ENCODE measurements around the gene HCN3.
"Not testable (repeated sequence)": the region's sequence is repeated elsewhere in the genome, so short reads cannot be mapped to it uniquely, and the experiment has no call there.

HCN3 gene

GRCh38 chr1:155285631-155286044, 8.4 kb downstream of the HCN3 start:
- no peak for DNase-seq

- DNase-seq, result no peak
Observed at GRCh38 chr1:155286544-155286943, 9.3 kb downstream of the HCN3 start.

DNA sequence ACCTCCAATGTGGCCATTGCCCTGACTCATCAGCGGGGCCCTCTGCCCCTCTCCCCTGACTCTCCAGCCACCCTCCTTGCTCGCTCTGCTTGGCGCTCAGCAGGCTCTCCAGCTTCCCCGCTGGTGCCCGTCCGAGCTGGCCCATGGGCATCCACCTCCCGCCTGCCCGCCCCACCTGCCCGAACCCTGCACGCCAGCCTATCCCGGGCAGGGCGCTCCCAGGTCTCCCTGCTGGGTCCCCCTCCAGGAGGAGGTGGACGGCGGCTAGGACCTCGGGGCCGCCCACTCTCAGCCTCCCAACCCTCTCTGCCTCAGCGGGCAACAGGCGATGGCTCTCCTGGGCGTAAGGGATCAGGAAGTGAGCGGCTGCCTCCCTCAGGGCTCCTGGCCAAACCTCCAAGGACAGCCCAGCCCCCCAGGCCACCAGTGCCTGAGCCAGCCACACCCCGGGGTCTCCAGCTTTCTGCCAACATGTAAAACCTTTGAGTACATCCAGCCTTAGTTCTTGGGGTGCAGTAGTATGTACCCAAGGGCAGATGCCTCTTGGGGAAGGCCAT, 10.8 kb downstream of the HCN3 start:
- DNase-seq, result no peak

DNA sequence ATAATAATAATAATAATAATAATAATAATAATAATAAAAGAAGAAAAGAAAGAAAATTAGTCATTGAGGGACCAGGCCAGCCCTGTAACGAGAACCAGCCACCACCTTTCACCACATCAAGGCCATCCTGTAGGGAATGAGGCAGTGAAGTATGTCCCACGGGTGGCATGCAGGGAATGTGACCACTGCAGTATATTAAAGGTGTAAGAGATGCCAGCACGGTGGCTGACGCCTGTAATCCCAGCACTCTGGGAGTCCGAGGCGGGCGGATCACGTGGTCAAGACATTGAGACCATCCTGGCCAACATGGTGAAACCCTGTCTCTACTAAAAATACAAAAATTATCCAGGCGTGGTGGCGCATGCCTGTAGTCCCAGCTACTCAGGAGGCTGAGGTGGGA, 13.7 kb downstream of the HCN3 start:
- not testable (repeated sequence) for DNase-seq

- DNase-seq, result no peak
Observed at GRCh38 chr1:155293086-155293749, 16.0 kb downstream of the HCN3 start.

DNA sequence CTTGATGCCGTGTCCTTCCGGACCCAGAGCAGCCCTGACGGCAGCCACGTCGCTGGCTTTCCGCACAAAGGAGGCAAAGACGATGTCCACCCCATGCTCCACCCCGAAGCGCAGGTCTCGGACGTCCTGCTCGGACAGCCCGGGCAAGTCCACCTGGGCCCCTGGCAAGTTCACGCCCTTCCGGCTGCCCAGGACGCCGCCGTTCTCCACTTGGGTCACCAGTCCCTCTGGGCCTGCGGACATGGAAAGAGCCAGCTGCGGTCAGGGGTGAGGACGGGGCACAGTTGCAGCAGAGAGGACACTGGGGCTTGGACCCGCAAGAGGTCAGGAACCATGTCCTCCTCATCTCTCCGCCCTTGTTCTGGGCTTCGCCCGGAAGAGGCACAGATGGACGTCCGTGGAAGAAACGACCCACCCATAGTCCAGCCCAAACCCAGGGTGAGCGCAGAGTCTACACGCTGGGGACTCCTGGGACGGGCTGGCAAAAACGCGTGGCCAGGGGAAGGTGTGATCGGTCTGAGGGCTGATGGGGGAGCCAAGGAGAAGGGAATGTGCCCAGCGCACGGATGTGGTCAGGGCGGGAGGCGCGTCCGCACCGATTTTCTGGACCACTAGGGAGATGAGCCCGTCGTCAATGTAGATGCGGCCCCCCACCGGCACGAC, 17.4 kb downstream of the HCN3 start:
- DNase-seq, result no peak

DNA sequence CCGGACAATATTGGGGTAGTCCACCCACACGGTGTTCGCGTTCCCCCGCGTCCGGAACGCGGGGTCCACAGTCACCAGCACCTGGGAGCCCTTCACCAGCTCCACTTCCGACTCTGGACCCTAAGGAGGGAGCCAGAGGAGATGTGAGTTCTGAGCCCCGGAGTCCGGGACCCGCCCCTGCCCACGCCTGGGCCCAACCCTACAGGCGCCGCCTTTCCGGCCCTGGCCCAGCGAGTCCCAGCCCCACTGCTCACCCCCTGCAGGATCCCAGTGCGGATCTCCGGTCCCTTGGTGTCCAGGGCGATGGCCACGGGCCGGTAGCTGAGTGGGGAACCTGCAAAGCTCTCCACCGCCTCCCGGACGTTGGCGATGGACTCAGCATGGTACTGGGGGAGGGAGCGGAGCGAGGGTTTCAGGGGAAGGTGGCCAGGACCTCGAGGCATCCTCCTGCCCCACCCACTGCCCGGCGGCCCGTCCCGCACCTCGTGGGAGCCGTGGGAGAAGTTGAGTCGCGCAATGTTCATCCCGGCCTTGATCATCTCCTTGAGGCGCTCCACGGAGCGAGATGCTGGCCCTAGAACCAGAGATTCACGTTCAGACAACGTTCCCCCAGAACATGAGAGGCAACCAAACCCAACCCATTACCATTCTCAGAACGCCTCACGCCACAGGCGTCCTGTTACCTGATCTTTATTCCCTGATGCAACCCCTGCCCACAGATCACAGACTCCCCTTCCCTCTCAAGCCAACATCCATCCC, 18.1 kb downstream of the HCN3 start:
- DNase-seq, result no peak

DNA sequence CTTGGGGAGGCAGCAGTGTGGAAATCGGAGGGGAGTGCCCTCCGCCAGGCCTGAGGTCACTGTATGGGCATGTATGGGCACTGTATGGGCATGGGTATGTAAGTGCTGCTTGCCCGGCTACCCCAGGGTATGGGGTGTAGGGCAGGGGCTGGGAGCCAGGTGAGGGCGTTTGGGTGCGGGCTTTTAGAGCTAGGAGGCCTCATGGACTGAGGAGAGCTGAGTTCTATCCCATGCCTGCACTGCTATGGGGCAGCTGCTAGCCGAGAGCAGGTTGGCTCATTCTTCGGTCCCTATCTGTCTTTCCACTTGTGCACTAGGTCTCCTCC, 18.6 kb downstream of the HCN3 start:
- DNase-seq, result no peak

- DNase-seq, result no peak
Observed at GRCh38 chr1:155296661-155297060, 19.4 kb downstream of the HCN3 start.

DNA sequence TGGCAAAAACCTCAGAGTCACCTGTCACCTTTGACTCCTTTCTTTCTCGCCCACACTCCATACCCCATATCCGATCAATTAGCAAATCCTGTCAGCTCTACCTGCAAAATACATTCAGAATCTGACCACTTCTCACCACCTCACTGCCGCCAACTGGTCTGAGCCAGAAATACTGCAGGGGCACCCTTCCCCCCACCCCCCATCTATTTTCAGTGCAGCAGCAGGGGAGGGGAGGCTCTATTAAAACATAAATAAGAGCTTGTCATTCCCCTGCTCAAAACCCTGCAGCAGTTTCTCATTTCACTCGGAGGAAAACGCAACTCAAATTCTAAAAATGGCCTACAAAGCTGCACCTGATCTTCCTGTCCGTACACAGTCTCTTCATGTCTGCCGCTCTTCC, 20.1 kb downstream of the HCN3 start:
- DNase-seq, result no peak

- DNase-seq, result no peak
Observed at GRCh38 chr1:155300024-155300423, 22.8 kb downstream of the HCN3 start.

- no peak for DNase-seq
Observed at GRCh38 chr1:155300553-155301329, 23.5 kb downstream of the HCN3 start.

DNA sequence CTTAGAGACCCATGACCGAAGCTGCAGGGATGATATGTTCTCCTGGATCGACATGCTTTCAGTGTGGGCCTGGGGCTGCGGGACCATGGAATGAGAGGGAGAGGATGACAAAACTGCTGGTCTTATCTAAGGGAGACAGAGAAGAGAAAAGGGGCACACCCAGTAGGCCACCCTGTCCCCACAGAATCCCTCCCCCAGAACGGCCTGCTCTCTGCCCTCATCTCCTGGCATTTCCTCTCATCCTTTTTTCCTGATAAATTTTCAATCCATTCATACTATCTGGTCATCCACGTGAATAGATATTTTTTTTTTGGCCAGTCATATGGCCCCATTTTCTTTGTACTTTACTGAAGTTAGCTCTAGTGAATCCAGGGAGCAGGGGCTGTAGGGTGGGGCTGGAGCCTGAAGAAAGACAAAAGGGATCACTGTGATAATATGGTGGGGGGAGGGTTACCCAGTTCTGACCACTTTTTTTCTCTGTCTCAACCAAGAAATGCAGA, 24.1 kb downstream of the HCN3 start, which contains the start of gene PKLR:
Gene PKLR, minus strand, starts transcription at position 97 of the 500 bp plus-strand sequence. Its CDS starts 43 bp downstream, at position 54.
- DNase-seq, result no peak

GRCh38 chr1:155304558-155305063, 27.3 kb downstream of the HCN3 start:
- DNase-seq, result no peak

DNA sequence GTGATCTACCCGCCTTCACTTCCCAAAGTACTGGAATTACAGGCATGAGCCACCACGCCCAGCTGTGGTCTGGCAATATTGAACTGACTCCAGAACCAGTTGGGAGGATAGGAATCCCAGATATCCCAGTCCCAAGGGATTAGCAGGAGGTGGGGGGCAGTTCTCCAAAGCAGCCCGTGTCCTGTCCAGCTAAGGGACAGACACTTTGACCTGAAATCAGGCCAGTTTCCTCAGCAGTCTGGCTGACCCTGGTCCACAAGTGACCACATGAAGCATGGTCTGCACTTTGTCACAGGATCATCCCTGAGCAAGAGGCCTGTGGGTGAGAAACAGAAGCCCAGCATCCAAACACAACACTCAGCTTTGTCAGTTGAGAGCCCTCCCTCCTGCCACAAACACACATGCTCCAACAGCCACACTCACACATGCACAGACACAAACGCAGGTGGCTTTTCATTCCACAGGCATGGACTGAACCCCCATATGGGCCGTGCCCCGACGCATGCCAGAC, 28.7 kb downstream of the HCN3 start:
- DNase-seq, result no peak

DNA sequence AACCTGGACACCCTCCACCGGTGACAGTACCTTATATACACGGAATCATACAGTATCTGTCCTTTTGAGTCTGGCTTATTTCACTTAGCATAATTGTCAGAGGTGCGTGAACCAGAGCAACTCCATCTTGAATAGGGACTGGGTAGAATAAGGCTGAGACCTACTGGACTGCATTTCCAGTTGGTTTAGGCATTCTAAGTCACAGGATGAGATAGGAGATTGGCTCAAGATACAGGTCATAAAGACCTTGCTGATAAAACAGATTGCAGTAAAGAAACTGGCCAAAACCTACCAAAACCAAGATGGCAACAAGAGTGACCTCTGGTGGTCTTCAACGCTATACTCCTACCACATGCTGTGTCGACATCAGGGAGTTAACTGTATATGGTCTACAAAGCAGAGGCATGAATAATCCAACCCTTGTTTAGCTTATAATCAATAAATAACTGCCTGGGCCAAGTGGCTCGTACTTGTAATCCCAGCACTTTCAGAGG, 30.0 kb downstream of the HCN3 start:
- DNase-seq, result peak; percentile 16 to 30

- DNase-seq, result peak; percentile 97
Observed at GRCh38 chr1:155308493-155309422, 31.5 kb downstream of the HCN3 start, which contains the start of gene FDPS. Gene FDPS, plus strand, starts transcription at chr1:155308866. Its CDS starts 924 bp downstream, at chr1:155309790.

DNA sequence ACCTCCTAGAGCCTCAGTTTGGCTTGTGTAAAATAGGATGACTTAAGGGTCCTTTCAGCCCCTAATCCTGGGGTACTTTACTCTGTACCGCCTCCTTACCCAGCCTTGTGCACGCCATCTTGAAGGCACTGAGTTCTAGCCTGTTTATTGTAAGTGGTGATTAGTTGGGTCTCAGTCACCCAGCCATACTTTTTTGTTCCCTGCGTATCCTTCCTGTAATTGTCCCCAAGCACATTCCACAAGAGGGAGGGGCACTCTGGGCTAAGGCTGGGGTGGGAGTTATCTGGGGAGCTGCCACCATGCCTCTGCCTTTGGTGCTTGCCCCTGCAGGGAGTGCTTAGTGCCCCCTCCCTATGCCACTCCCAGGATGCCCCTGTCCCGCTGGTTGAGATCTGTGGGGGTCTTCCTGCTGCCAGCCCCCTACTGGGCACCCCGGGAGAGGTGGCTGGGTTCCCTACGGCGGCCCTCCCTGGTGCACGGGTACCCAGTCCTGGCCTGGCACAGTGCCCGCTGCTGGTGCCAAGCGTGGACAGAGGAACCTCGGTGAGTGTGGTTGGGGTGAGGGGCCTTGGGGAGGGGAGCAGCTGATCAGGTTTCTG, 32.3 kb downstream of the HCN3 start:
- DNase-seq, result no peak

DNA sequence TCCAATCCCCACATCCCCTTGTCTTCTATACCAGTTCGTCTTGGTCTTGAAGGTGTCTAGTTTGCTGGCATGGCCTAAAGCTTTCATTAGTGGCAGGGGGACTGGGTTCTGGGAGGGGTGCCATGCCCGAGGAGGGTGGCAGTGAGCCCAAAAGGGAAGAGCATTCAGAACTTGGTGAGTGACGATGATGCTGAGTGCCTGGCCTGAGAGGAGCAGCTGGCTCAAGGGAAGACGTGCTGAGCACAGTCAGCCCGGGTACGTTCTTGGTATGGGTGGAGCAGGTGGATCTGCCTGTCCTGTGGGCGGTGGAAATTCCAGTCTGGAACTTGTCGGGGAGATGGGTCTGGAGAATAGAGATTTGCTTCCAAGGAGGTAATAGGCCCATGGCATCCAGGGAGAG, 36.0 kb downstream of the HCN3 start:
- DNase-seq, result no peak

DNA sequence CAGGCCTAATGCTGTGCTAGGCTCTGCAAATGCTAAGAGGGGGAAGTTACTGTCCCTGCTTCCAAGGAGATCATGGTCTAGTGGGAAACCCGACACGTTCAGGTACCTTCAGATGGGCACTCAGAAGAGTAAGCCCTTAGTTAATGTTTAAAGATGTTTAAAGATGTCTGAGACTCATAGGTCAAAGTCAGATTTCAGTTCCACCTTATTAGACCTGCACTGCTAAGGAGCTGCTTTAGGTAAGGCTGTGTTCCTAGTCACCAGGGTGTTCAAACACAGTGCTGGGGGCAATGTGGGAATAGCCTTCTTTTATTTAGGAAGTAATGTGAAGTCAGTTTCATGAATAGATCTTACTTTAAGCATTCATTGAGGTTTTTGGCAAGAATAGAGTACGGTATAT, 39.7 kb downstream of the HCN3 start:
- DNase-seq, result no peak
